Activated naive CD8-positive, alpha-beta T cell (primary cell): ENCODE results near the gene RELT.

ENCODE experiments used
- H3K27ac Mint-ChIP-seq: one replicate; pipeline ENCODE4 v1.8.0; 2021; ENCODE audit warnings: mixed read lengths
- H3K27me3 Mint-ChIP-seq: one replicate; pipeline ENCODE4 v1.8.0; 2021; ENCODE audit warnings: mixed read lengths
- H3K36me3 Mint-ChIP-seq: one replicate; pipeline ENCODE4 v1.8.0; 2021; ENCODE audit warnings: mixed read lengths
- H3K4me1 Mint-ChIP-seq: one replicate; pipeline ENCODE4 v1.8.0; 2021; ENCODE audit warnings: low read depth, mixed read lengths
- H3K4me3 Mint-ChIP-seq: one replicate; pipeline ENCODE4 v1.8.0; 2021; ENCODE audit warnings: mild to moderate bottlenecking, mixed read lengths
- H3K9me3 Mint-ChIP-seq: one replicate; pipeline ENCODE4 v1.8.0; 2021; ENCODE audit warnings: low read depth, mixed read lengths

RELT gene

DNA sequence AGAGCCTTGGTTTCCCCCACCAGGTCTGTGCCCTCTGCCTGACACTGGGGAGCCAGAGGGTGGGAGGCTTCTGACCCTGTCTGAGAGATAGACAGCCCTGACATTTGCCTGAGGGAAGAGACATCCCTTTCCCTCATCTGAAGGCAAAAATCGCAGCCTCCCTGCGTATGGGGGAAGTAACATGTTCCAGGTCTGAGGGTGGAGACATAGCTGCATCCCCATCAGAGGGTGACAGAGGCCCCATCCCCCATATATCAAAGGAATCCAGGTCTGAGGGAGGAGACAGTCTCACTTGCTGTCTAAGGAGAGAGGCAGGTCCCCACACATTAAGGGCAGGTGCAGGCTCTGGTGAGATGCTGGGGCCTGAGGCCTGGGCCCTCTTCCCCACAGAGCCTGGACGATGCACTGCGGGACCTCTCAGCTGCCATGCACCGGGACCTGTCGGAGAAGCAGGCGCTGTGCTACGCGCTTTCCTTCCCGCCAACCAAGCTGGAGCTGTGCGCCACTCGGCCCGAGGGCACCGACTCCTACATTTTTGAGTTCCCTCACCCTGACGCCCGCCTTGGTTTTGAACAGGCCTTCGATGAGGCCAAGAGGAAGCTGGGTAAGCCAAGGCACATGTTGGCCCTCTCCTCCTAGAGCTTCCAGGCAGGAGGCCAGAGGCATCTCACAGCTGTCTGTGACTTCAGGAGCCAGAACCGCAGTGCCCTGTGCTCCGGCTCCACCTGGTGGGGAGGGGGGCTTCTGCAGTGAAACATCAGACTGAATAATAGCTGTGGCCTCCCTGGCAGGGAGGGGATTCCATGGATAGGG is 16.1 kb upstream of the RELT start:
- Mint-ChIP-seq H3K4me3 (no peak overlapping the region), H3K9me3 (no peaks in the 10 kb centered on the region), H3K27ac (no peak overlapping the region), H3K27me3 (no peaks in the 10 kb centered on the region), H3K4me1 (peaks cover 2% of the 10 kb centered on the region), H3K36me3 (no peaks in the 10 kb centered on the region)

- Mint-ChIP-seq H3K36me3 (no peaks in the 10 kb centered on the region), H3K27me3 (no peaks in the 10 kb centered on the region), H3K4me1 (peaks cover 5% of the 10 kb centered on the region), H3K9me3 (no peaks in the 10 kb centered on the region), H3K4me3 (no peak overlapping the region), H3K27ac (no peak overlapping the region)
These were observed 15.3 kb upstream of the RELT start for GRCh38 chr11:73360743-73361369.

- Mint-ChIP-seq H3K36me3 (no peaks in the 10 kb centered on the region), H3K4me1 (peaks cover 18% of the 10 kb centered on the region), H3K27ac (no peak overlapping the region), H3K27me3 (no peaks in the 10 kb centered on the region), H3K9me3 (no peaks in the 10 kb centered on the region), H3K4me3 (no peak overlapping the region)
These were observed 14.0 kb upstream of the RELT start for GRCh38 chr11:73361953-73362776.

GRCh38 chr11:73363147-73363546 is 13.1 kb upstream of the RELT start:
- H3K9me3 Mint-ChIP-seq: no peaks in the 10 kb centered on the region
- no peaks in the 10 kb centered on the region for H3K27me3 Mint-ChIP-seq
- no peak overlapping the region for H3K4me3 Mint-ChIP-seq
- no peaks in the 10 kb centered on the region for H3K36me3 Mint-ChIP-seq
- H3K4me1 Mint-ChIP-seq: peaks cover 27% of the 10 kb centered on the region
- H3K27ac Mint-ChIP-seq: no peak overlapping the region

- H3K4me3 Mint-ChIP-seq: peak overlapping the region; percentile 51
- H3K27ac Mint-ChIP-seq: peak overlapping the region; percentile 92
- H3K27me3 Mint-ChIP-seq: no peaks in the 10 kb centered on the region
- H3K36me3 Mint-ChIP-seq: no peaks in the 10 kb centered on the region
- no peaks in the 10 kb centered on the region for H3K9me3 Mint-ChIP-seq
- peaks cover 29% of the 10 kb centered on the region for H3K4me1 Mint-ChIP-seq
These were observed 10.6 kb upstream of the RELT start for GRCh38 chr11:73365352-73366264.

DNA sequence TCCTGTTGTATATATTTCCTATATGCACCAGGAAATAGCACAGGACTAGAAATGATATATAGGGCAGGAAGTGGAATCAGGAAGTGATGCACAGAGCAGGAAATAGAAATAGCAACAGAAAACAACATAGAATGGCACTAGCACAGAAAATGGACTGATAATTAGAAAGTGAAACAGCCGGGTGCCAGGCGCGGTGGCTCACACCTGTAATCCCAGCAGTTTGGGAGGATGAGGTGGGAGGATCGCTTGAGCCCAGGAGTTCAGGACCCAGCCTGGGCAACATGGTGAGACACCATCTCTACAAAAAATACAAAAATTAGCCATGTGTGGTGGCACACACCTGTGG is 10.0 kb upstream of the RELT start:
- no peaks in the 10 kb centered on the region for H3K27me3 Mint-ChIP-seq
- no peaks in the 10 kb centered on the region for H3K9me3 Mint-ChIP-seq
- peak overlapping the region; percentile 51 for H3K4me3 Mint-ChIP-seq
- H3K36me3 Mint-ChIP-seq: no peaks in the 10 kb centered on the region
- peaks cover 29% of the 10 kb centered on the region for H3K4me1 Mint-ChIP-seq
- peak overlapping the region; percentile 92 for H3K27ac Mint-ChIP-seq

GRCh38 chr11:73366953-73367352 is 9.2 kb upstream of the RELT start:
- Mint-ChIP-seq H3K4me1 (peaks cover 29% of the 10 kb centered on the region), H3K27me3 (no peaks in the 10 kb centered on the region), H3K36me3 (no peaks in the 10 kb centered on the region), H3K9me3 (no peaks in the 10 kb centered on the region), H3K4me3 (peak overlapping the region; percentile 27), H3K27ac (peak overlapping the region; percentile 76)

DNA sequence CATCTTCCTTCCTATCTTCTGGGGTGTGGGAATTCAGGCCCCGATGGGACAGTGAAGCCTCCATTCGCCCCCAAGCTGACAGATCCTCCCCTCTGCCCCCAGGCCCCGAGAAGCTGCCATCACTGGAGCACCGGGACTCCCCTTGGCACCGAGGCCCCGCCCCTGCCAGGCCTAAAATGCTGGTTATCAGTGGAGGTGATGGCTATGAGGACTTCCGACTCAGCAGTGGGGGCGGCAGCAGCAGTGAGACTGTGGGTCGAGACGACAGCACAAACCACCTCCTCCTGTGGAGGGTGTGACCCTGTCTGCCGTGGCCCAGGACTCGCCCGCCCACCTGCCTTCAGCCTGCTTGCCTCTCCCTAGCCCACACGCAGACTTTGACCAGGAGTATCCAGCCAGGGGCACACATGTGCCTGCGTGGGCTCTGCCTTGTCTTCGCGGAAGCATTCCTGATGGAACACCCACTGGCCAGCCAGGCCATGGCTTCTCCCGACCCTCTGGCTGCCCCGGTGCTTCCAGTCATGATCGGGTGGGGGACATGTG is 8.6 kb upstream of the RELT start:
- no peaks in the 10 kb centered on the region for H3K36me3 Mint-ChIP-seq
- H3K9me3 Mint-ChIP-seq: no peaks in the 10 kb centered on the region
- H3K4me1 Mint-ChIP-seq: peaks cover 29% of the 10 kb centered on the region
- H3K27ac Mint-ChIP-seq: peak overlapping the region; percentile 76
- no peaks in the 10 kb centered on the region for H3K27me3 Mint-ChIP-seq
- peak overlapping the region; percentile 27 for H3K4me3 Mint-ChIP-seq

DNA sequence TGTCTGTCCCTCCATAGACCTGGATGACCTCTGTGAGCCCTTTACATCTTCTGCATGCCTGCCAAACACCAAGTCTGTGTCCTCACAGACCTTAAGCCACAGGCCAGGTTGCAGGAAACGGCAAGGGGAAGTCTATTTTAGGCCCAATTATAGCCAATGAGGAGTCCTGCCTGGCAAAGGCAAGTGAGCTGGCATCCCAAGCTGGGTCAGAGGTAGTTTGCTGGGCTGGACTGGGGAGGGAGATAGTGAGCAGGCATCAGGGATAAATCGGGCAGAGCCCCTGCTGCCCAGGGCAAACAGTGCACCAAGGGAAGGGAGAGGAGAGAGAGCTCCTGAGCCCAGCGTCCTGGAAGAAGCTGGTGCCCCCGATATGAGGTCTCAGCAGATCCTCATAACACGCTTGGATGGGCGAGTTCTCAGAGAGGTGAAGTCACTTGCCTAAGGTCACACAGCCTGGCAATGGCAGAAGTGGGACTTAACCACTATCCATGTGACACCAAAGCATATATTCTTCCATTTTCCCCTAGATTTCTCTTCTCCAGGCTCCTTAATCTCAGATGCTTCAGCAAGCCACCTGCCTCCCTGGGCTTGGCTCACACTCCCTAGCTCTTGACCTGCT is 3.7 kb upstream of the RELT start:
- H3K4me3 Mint-ChIP-seq: no peak overlapping the region
- H3K27ac Mint-ChIP-seq: no peak overlapping the region
- peaks cover 23% of the 10 kb centered on the region for H3K4me1 Mint-ChIP-seq
- H3K36me3 Mint-ChIP-seq: no peaks in the 10 kb centered on the region
- H3K27me3 Mint-ChIP-seq: no peaks in the 10 kb centered on the region
- H3K9me3 Mint-ChIP-seq: no peaks in the 10 kb centered on the region

DNA sequence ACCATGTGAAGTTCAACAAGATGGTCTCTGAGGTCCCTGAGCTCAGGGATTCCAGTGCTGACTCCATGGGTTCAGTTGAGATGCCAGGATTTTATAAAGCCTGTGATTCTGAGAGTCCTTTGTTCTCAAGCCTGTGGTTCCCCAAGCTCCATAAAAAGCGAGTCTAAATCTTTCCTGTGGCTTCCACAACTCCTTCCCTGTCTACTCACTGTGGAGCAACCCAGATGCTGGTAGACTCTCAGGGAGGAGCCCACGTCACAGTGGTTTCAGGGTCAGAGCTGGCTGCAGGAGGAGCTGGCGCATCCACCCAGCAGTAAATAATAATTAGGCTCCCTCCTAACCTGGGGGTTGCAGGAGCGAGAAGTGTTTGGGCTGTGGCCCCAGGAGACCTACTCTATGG is 2.0 kb upstream of the RELT start:
- H3K27ac Mint-ChIP-seq: no peak overlapping the region
- no peaks in the 10 kb centered on the region for H3K27me3 Mint-ChIP-seq
- H3K9me3 Mint-ChIP-seq: no peaks in the 10 kb centered on the region
- no peak overlapping the region for H3K4me3 Mint-ChIP-seq
- no peaks in the 10 kb centered on the region for H3K36me3 Mint-ChIP-seq
- H3K4me1 Mint-ChIP-seq: peaks cover 29% of the 10 kb centered on the region

DNA sequence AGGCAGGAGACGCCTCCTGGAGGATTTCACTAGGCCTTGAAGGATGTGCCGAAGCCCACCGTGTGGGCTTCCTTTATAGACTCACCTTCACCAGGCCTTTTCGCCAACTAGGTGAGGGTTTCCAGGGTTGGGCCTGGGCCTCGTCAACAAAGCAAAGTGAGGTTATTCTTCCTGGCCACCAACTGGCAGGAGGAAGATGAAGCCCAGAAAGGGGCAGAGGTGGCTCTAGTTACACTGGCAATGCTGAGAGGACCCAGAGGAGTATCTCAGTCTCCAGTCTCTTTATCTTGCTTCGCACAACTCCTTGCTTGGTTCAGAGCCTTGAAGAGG is 404 bp upstream of the RELT start:
- peaks cover 35% of the 10 kb centered on the region for H3K4me1 Mint-ChIP-seq
- peak overlapping the region; percentile 69 for H3K4me3 Mint-ChIP-seq
- no peaks in the 10 kb centered on the region for H3K27me3 Mint-ChIP-seq
- no peaks in the 10 kb centered on the region for H3K36me3 Mint-ChIP-seq
- no peaks in the 10 kb centered on the region for H3K9me3 Mint-ChIP-seq
- peak overlapping the region; percentile 75 for H3K27ac Mint-ChIP-seq

GRCh38 chr11:73376803-73377629 is 817 bp downstream of the RELT start:
- Mint-ChIP-seq H3K4me3 (peak overlapping the region; percentile 97), H3K27ac (peak overlapping the region; percentile 93), H3K9me3 (no peaks in the 10 kb centered on the region), H3K27me3 (no peaks in the 10 kb centered on the region), H3K4me1 (peaks cover 40% of the 10 kb centered on the region), H3K36me3 (no peaks in the 10 kb centered on the region)

GRCh38 chr11:73379189-73379880 is 3.1 kb downstream of the RELT start:
- H3K9me3 Mint-ChIP-seq: no peaks in the 10 kb centered on the region
- H3K27ac Mint-ChIP-seq: peak overlapping the region; percentile 50
- no peaks in the 10 kb centered on the region for H3K27me3 Mint-ChIP-seq
- no peaks in the 10 kb centered on the region for H3K36me3 Mint-ChIP-seq
- peaks cover 60% of the 10 kb centered on the region for H3K4me1 Mint-ChIP-seq
- H3K4me3 Mint-ChIP-seq: peak overlapping the region; percentile 17
